HCT116 (cell line): Measurements from ENCODE around the gene SLC12A5. TPM values are rescaled to one million over a fixed set of nuclear protein-coding genes. Genes with fewer than 3 reads are reported as not detected.

Experiments
- ATAC-seq: fragments of 200-7000 bp; cut with Tn5 transposase; 2 replicates; pipeline ENCODE4 v1.9.1; 2020; ENCODE audit warnings: mild to moderate bottlenecking, moderate library complexity
- BruUV-seq: library from RNA; stranded (reverse); fragments of 400-500 nt; replicated peaks from 2 replicates; lab custom pipeline; 2021; lab: Mats Ljungman, UMichigan
- CTCF ChIA-PET: fragments of 300-600 bp; sonication (Branson Sonifier 250); formaldehyde crosslinking; loops from one replicate; lab custom pipeline; 2021; ENCODE audit warnings: antibody characterized with exemption; lab: Charles Lee
- POLR2A ChIA-PET: fragments of 300-600, 350-600 bp; sonication (Branson Sonifier 250); formaldehyde crosslinking; loops from one replicate; lab custom pipeline; 2021; ENCODE audit warnings: antibody characterized with exemption; lab: Charles Lee
- RAD21 ChIA-PET, 2 experiments: fragments of 300-600 bp; sonication (Branson Sonifier 250); formaldehyde crosslinking; loops; one replicate each; lab custom pipeline; 2023; ENCODE audit warnings: low total read pairs in 2 of 2; ENCODE audit not compliant: uncharacterized antibody in 2 of 2, unreplicated experiment in 2 of 2, low non-redundant PET in 1 of 2; lab: Charles Lee
- DNase-seq: peaks from one replicate; pipeline ENCODE4 v3.0.0-alpha.2; 2010; ENCODE audit warnings: low read depth, low spot score
- H2AFZ ChIP-seq: fragments of 200-600 bp; shearing (Covaris generic), sonication (generic); 2 replicates; pipeline ENCODE4 v1.6.1; 2017; ENCODE audit warnings: low read depth, mixed run types, mixed read lengths, antibody characterized with exemption, low read length; ENCODE audit not compliant: poor library complexity, severe bottlenecking
- H3K27ac ChIP-seq: 2 replicates; pipeline ENCODE4 v1.5.1; 2012; ENCODE audit warnings: low read depth, low read length
- H3K27me3 ChIP-seq: fragments of 200-600 bp; sonication (generic); 2 replicates; pipeline ENCODE4 v1.6.1; 2016; ENCODE audit warnings: mixed run types, low read length, mixed read lengths; ENCODE audit not compliant: insufficient read depth
- H3K36me3 ChIP-seq, 2 experiments: fragments of 200-500 bp in 1 of 2; fragments of 200-600 bp in 1 of 2; sonication (Bioruptor generic) in 1 of 2; sonication (generic) in 1 of 2; 2 replicates each; pipeline versions ENCODE4 v1.5.1 to v1.6.1; 2014 to 2016; ENCODE audit warnings: low read length in 2 of 2, inconsistent platforms in 1 of 2, mixed read lengths in 1 of 2, mixed run types in 1 of 2; ENCODE audit not compliant: insufficient read depth in 2 of 2, control insufficient read depth in 1 of 2
- H3K4me1 ChIP-seq, 2 experiments: fragments of 200-600 bp in 1 of 2; sonication (generic) in 1 of 2; 2 replicates each; pipeline versions ENCODE4 v1.5.1 to v1.6.1; 2012 to 2017; ENCODE audit warnings: low read length in 2 of 2, inconsistent platforms in 1 of 2, mild to moderate bottlenecking in 1 of 2, mixed read lengths in 1 of 2, mixed run types in 1 of 2, moderate library complexity in 1 of 2; ENCODE audit not compliant: insufficient read depth in 2 of 2, control insufficient read depth in 1 of 2
- H3K4me2 ChIP-seq: fragments of 200-600 bp; sonication (generic); 2 replicates; pipeline ENCODE4 v1.6.1; 2017; ENCODE audit warnings: mixed run types, low read length, mixed read lengths
- H3K4me3 ChIP-seq, 2 experiments: fragments of 200-600 bp in 1 of 2; sonication (generic) in 1 of 2; replicated peaks in 1 of 2; 2 replicates each; pipeline ENCODE4 v1.5.1; 2011 to 2016; ENCODE audit warnings: low read length in 2 of 2, control low read depth in 1 of 2, low read depth in 1 of 2, mild to moderate bottlenecking in 1 of 2, mixed read lengths in 1 of 2, mixed run types in 1 of 2
- H3K79me2 ChIP-seq: fragments of 200-600 bp; sonication (generic); 2 replicates; pipeline ENCODE4 v1.6.1; 2017; ENCODE audit warnings: mild to moderate bottlenecking, mixed run types, low read length, moderate library complexity, mixed read lengths; ENCODE audit not compliant: insufficient read depth
- H3K9ac ChIP-seq: fragments of 200-600 bp; sonication (generic); 2 replicates; pipeline ENCODE4 v1.6.1; 2016; ENCODE audit warnings: low read length, mixed read lengths
- H3K9me2 ChIP-seq: fragments of 200-600 bp; sonication (generic), shearing (Covaris generic); 2 replicates; pipeline ENCODE4 v1.6.1; 2017; ENCODE audit warnings: mixed run types, mild to moderate bottlenecking, moderate library complexity; ENCODE audit not compliant: insufficient read depth
- H3K9me3 ChIP-seq, 2 experiments: fragments of 200-500 bp in 1 of 2; fragments of 200-600 bp in 1 of 2; sonication (Bioruptor generic) in 1 of 2; sonication (generic) in 1 of 2; 2 replicates each; pipeline ENCODE4 v1.6.1; 2014 to 2017; ENCODE audit warnings: low read length in 2 of 2, mixed read lengths in 2 of 2, inconsistent platforms in 1 of 2, low read depth in 1 of 2, mild to moderate bottlenecking in 1 of 2, mixed run types in 1 of 2, moderate library complexity in 1 of 2; ENCODE audit not compliant: control insufficient read depth in 1 of 2, insufficient read depth in 1 of 2
- H4K20me1 ChIP-seq: fragments of 200-600 bp; sonication (generic), shearing (Covaris generic); 2 replicates; pipeline ENCODE4 v1.6.1; 2017; ENCODE audit warnings: mixed run types, mild to moderate bottlenecking, moderate library complexity; ENCODE audit not compliant: insufficient read depth
- CBX3 ChIP-seq: IDR thresholded peaks from 2 replicates; pipeline ENCODE4 v1.6.1; 2012; ENCODE audit warnings: low read depth
- EGR1 ChIP-seq: IDR thresholded peaks from 2 replicates; pipeline ENCODE4 v1.6.1; 2012; ENCODE audit warnings: low read depth
- ELF1 ChIP-seq: IDR thresholded peaks from 2 replicates; pipeline ENCODE4 v1.6.1; 2012; ENCODE audit warnings: low read depth, borderline replicate concordance
- FOSL1 ChIP-seq: IDR thresholded peaks from 2 replicates; pipeline ENCODE4 v1.6.1; 2012; ENCODE audit warnings: low read depth
- JUND ChIP-seq: IDR thresholded peaks from 2 replicates; pipeline ENCODE4 v1.6.1; 2012
- MAX ChIP-seq: IDR thresholded peaks from 2 replicates; pipeline ENCODE4 v1.6.1; 2012
- POLR2AphosphoS5 ChIP-seq: IDR thresholded peaks from 2 replicates; pipeline ENCODE4 v1.6.1; 2011; ENCODE audit warnings: mild to moderate bottlenecking, low read depth, low read length, moderate library complexity
- RAD21 ChIP-seq: IDR thresholded peaks from 2 replicates; pipeline ENCODE4 v1.6.1; 2012; ENCODE audit warnings: low read depth, mild to moderate bottlenecking
- REST ChIP-seq: IDR thresholded peaks from 2 replicates; pipeline ENCODE4 v1.6.1; 2012; ENCODE audit warnings: low read depth
- SIN3A ChIP-seq: IDR thresholded peaks from 2 replicates; pipeline ENCODE4 v1.6.1; 2012; ENCODE audit warnings: low read depth
- SP1 ChIP-seq: IDR thresholded peaks from 2 replicates; pipeline ENCODE4 v1.6.1; 2012; ENCODE audit warnings: low read depth
- SRF ChIP-seq: IDR thresholded peaks from 2 replicates; pipeline ENCODE4 v1.6.1; 2012; ENCODE audit warnings: low read depth
- TCF7L2 ChIP-seq: IDR thresholded peaks from 2 replicates; pipeline ENCODE4 v1.7.0; 2011; ENCODE audit warnings: borderline replicate concordance, inconsistent platforms; ENCODE audit not compliant: insufficient read depth, insufficient read length; ENCODE audit errors: extremely low read depth
- ZBTB33 ChIP-seq: IDR thresholded peaks from 2 replicates; pipeline ENCODE4 v1.6.1; 2011; ENCODE audit warnings: mild to moderate bottlenecking, low read length, moderate library complexity; ENCODE audit not compliant: insufficient replicate concordance; ENCODE audit errors: extremely low read depth
- ZNF274 ChIP-seq: fragments of 200-500 bp; sonication (Bioruptor generic); IDR thresholded peaks from 2 replicates; pipeline ENCODE4 v1.6.1; 2014; ENCODE audit warnings: mild to moderate bottlenecking, low read depth, low read length, inconsistent platforms
- intact Hi-C: fragments of 100-400 bp; cut with micrococcal nuclease; formaldehyde crosslinking; loops from 2 replicates; pipeline ENCODE4 v1.10.0; 2022
- total RNA-seq: library from RNA; stranded (reverse); gene quantifications from one replicate; pipeline ENCODE4 v1.2.1, GENCODE V29; 2021; ENCODE audit not compliant: unreplicated experiment

Gene SLC12A5
- total RNA-seq, 1 experiment from 2014 or later = 1.9 TPM

DNA sequence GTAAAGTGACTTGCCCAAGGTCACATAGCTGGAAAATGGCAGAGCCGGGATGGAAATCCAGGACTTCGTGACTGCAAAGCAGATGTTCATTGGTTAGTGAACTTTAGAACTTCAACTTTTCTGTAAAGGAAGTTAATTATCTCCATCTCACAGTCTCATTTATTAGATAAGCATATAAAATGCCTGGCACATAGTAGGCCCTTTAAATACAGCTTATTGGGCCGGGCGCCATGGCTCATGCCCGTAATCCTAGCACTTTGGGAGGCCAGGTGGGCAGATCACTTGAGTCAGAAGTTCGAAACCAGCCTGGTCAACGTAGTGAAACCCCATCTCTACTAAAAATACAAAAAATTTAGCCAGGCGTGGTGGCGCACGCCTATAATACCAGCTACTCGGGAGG lies 22.1 kb upstream of the SLC12A5 start:
- Histone ChIP-seq H3K79me2 (no peaks in the 10 kb centered on the region), H3K27ac (no peak overlapping the region), H3K27me3 (peaks cover 5% of the 10 kb centered on the region; the same call in 1 of the 2 replicates), H3K9ac (no peak overlapping the region), H2AFZ (no peak overlapping the region), H4K20me1 (no peaks in the 10 kb centered on the region), H3K4me2 (no peak overlapping the region), H3K4me1 (peaks cover 3 to 6% of the 10 kb centered on the region in 2 experiments; a peak in 3 of 4 replicates), H3K9me2 (no peaks in the 10 kb centered on the region), H3K4me3 (no peak overlapping the region), H3K36me3 (no peaks in the 10 kb centered on the region), H3K9me3 (no peaks in the 10 kb centered on the region)
- RAD21 ChIA-PET = no interaction called here
- BruUV-seq = no TSS peak
- ATAC-seq (no peak), DNase-seq (no peak)
- intact Hi-C loops = no loop called here
- CTCF ChIA-PET = interaction anchor here (1.4 kb wide), 1 partner anchor 18 kb away, joined by 3 read pairs; no protein-coding TSS in a partner anchor
- TF ChIP-seq ZNF274 = no peak
- no peak for TF ChIP-seq RAD21
- TF ChIP-seq POLR2AphosphoS5 = no peak
- no peak for TF ChIP-seq MAX
- no peak for TF ChIP-seq EGR1
- no peak for TF ChIP-seq SP1
- TF ChIP-seq JUND = no peak
- no peak for TF ChIP-seq SIN3A
- TF ChIP-seq TCF7L2 = no peak
- no peak for TF ChIP-seq ELF1
- no peak for TF ChIP-seq SRF
- no peak for TF ChIP-seq REST
- no peak for TF ChIP-seq ZBTB33
- TF ChIP-seq CBX3 = no peak
- TF ChIP-seq FOSL1 = no peak
- POLR2A ChIA-PET = no interaction called here
